Measurements from ENCODE around the gene OR8S1.
"Not testable (repeated sequence)": the region's sequence is repeated elsewhere in the genome, so short reads cannot be mapped to it uniquely, and the experiment has no call there.

DNA sequence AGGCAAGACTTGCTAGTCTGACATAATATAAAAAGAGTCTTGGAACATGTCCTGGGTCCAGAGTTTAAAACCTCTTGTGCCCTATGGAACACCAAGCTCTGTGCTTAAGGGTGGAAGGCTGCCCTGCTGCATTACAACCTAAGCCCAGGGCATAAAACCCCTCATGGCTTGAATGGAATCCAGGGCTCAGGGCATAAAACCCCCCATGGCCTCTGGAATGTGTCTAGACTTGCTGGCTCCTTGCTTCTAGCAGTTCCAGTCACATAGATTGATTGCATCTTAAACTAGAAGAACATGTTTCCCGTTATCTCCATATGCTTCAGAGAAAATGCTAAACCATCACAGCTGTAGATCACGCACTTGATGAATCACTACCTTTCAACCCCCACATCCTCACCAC lies 18.6 kb upstream of the OR8S1 start:
- not testable (repeated sequence) for TF ChIP-seq FOSL1 (IDR thresholded peaks at IDR 0.05; ENCODE audit: low read depth); POLR2A (IDR thresholded peaks at IDR 0.05; ENCODE audit: borderline replicate concordance, extremely low read depth, insufficient read depth, insufficient read length)
- TF ChIP-seq, protein P1, sequence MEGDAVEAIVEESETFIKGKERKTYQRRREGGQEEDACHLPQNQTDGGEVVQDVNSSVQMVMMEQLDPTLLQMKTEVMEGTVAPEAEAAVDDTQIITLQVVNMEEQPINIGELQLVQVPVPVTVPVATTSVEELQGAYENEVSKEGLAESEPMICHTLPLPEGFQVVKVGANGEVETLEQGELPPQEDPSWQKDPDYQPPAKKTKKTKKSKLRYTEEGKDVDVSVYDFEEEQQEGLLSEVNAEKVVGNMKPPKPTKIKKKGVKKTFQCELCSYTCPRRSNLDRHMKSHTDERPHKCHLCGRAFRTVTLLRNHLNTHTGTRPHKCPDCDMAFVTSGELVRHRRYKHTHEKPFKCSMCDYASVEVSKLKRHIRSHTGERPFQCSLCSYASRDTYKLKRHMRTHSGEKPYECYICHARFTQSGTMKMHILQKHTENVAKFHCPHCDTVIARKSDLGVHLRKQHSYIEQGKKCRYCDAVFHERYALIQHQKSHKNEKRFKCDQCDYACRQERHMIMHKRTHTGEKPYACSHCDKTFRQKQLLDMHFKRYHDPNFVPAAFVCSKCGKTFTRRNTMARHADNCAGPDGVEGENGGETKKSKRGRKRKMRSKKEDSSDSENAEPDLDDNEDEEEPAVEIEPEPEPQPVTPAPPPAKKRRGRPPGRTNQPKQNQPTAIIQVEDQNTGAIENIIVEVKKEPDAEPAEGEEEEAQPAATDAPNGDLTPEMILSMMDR (IDR thresholded peaks at IDR 0.05 in 2 of 3, conservative IDR thresholded peaks at IDR 0.05 in 1 of 3; ENCODE audit: borderline replicate concordance in 1 of 3, insufficient read depth in 1 of 3, low read depth in 2 of 3, low read length in 2 of 3): not testable (repeated sequence)

All from HCT116 (cell line).